Memory B cell (primary cell): ENCODE results near the gene ECM1.

ENCODE experiments used
- ATAC-seq: fragments of 150-1000 bp; cut with Tn5 transposase; 2 replicates; pipeline ENCODE4 v1.10.0; 2021; ENCODE audit warnings: low read depth, mild to moderate bottlenecking, moderate library complexity
- DNase-seq, 2 donors: peaks; one replicate each; pipeline ENCODE4 v3.0.0; 2022; ENCODE audit warnings: low spot score in 2 of 2
- H3K27ac Mint-ChIP-seq: one replicate; pipeline ENCODE4 v1.8.0; 2022; ENCODE audit warnings: mild to moderate bottlenecking, moderate library complexity, mixed read lengths
- H3K27me3 Mint-ChIP-seq: one replicate; pipeline ENCODE4 v1.8.0; 2022; ENCODE audit warnings: mixed read lengths
- H3K36me3 Mint-ChIP-seq: one replicate; pipeline ENCODE4 v1.8.0; 2022; ENCODE audit warnings: mild to moderate bottlenecking, mixed read lengths
- H3K4me1 Mint-ChIP-seq: one replicate; pipeline ENCODE4 v1.8.0; 2022; ENCODE audit warnings: mixed read lengths
- H3K4me3 Mint-ChIP-seq: one replicate; pipeline ENCODE4 v1.8.0; 2022; ENCODE audit warnings: mild to moderate bottlenecking, moderate library complexity, mixed read lengths
- H3K9me3 Mint-ChIP-seq: one replicate; pipeline ENCODE4 v1.8.0; 2022; ENCODE audit warnings: mixed read lengths

The ECM1 gene

GRCh38 chr1:150561974-150562445 lies 54.1 kb downstream of the ECM1 start:
- DNase-seq (peak; percentile 70 to 74), ATAC-seq (peak; percentile 49)
- peaks cover 33% of the 10 kb centered on the region for H3K4me1 Mint-ChIP-seq
- no peaks in the 10 kb centered on the region for H3K36me3 Mint-ChIP-seq
- H3K27ac Mint-ChIP-seq, result peak overlapping the region; percentile 100
- no peaks in the 10 kb centered on the region for H3K9me3 Mint-ChIP-seq
- H3K4me3 Mint-ChIP-seq, result peak overlapping the region; percentile 96
- H3K27me3 Mint-ChIP-seq, result no peaks in the 10 kb centered on the region

- peak; percentile 60 for ATAC-seq
- Mint-ChIP-seq H3K9me3 (no peaks in the 10 kb centered on the region), H3K27me3 (no peaks in the 10 kb centered on the region), H3K4me3 (peak overlapping the region; percentile 96), H3K4me1 (peaks cover 40% of the 10 kb centered on the region), H3K27ac (peak overlapping the region; percentile 100), H3K36me3 (no peaks in the 10 kb centered on the region)
- peak; percentile 71 to 90 for DNase-seq
Observed at GRCh38 chr1:150562446-150563339, 54.8 kb downstream of the ECM1 start.
